Fibroblast of skin of left biceps (primary cell): ENCODE results near the gene DCTN2.

Experiments
- DNase-seq, 2 experiments: peaks; one replicate each; pipeline ENCODE4 v3.0.0-alpha.2; 2013; ENCODE audit warnings: low read depth in 2 of 2

DCTN2 gene

GRCh38 chr12:57491393-57492280 lies 55.4 kb downstream of the DCTN2 start:
- DNase-seq = no peak

GRCh38 chr12:57490126-57490525 lies 56.9 kb downstream of the DCTN2 start:
- no peak for DNase-seq

GRCh38 chr12:57489157-57489641 lies 57.8 kb downstream of the DCTN2 start:
- no peak for DNase-seq

DNA sequence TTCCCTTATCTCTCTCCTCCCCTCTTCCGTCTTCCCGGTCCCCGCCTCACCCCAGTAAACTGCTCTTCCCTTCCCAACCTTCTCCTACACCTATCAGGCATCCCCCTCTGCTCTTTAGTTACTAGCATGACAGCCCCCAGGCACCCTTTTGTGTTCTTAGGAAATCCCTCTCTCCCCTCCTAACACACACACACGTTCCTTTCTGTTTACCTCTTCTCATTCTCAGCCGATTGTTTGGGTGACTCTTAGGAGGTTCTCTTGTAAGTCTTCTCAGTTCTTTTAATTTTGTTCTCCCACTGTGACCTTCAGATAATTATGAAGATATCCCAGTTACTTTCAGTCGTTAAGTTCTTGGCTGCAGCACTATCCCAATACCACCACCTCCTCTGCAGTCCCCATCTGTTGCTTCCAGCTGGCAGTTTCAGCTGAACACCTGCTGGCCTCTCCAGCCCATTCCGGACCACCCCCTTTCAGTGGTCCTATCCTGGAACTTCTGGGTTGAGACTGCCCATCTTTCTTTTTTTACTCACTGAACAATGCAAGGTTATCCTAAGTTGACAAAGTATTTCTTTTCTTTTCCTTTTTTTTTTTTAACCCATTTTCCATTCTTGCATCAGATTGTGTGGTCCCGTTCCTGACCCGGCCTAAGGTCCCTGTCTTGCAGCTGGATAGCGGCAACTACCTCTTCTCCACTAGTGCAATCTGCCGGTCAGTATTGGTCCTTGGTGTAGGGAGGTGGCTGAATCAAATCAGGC lies 58.4 kb downstream of the DCTN2 start:
- DNase-seq = no peak

DNA sequence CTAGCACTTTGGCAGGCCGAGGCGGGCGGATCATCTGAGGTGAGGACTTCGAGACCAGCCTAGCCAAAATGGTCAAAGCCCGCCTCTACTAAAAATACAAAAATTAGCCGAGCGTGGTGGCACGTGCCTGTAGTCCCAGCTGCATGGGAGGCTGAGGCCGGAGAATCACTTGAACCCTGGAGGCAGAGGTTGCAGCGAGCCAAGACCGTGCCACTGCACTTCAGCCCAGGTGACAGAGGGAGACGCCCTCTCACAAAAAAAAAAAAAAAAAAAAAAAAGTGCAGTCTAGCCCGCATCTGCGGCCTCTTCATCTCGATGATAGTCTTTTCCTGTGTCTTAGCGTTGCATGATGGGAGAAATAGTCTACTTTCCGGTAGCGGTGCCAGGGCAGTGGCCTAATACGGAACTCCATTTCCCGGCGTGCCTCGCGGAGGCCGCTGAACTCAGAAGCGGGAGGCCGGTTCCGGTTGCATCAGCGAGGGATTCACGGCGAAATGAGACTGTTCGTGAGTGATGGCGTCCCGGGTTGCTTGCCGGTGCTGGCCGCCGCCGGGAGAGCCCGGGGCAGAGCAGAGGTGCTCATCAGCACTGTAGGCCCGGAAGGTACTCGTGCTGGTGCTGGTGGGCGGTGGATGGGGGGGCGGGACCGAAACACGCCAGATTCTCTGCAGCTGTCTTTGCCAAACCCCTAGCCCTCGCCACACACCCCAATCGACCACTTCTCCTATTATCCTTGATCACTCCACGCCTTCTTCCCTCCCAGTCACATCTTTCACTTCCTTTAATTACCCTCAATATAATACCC lies 59.2 kb downstream of the DCTN2 start, which contains the start of gene MARS1:
TSS of gene MARS1 (plus strand) at position 472 of the 805 bp plus-strand sequence. CDS start at position 495, 23 bp downstream.
- peak; percentile 93 to 94 for DNase-seq

DNA sequence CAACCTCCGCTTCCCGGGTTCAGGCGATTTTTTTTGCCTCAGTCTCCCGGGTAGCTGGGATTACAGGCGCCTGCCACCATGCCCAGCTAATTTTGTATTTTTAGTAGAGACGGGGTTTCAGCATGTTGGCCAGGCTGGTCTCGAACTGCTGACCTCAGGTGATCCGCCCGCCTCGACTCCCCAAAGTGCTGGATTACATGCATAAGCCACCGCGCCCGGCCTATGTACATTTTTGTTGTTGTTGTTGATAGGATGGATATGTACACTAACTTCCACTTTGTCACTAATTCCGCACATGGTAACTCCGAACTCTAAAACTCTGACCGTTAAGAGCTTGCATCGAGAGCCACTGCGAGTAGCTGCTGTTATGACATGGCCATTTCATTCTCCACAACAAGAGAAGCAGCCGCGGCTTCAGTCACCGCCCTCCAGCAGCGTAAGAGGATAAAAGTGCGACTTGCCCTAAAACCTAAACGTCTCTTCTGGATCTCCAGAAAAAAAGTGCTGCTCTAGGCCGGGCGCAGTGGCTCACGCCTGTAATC lies 59.9 kb downstream of the DCTN2 start:
- no peak for DNase-seq

- no peak for DNase-seq
These were observed 61.3 kb downstream of the DCTN2 start for GRCh38 chr12:57485695-57486094.

- peak; percentile 57 to 60 for DNase-seq
These were observed 63.5 kb downstream of the DCTN2 start for GRCh38 chr12:57483466-57483865.

GRCh38 chr12:57481671-57482070 lies 65.3 kb downstream of the DCTN2 start:
- DNase-seq = no peak
